HG02588 (cell line): Measurements from ENCODE around the gene MORF4L1.
A peak's percentile ranks its signal among the peaks of the same experiment; 100 is the strongest.
"Not testable (repeated sequence)": the region's sequence is repeated elsewhere in the genome, so short reads cannot be mapped to it uniquely, and the experiment has no call there.

ENCODE experiments used
- ATAC-seq: cut with Tn5 transposase; IDR thresholded peaks from one replicate; pipeline ENCODE4 v1.9.1; 2021; ENCODE audit warnings: mild to moderate bottlenecking, moderate library complexity; ENCODE audit not compliant: unreplicated experiment

The MORF4L1 gene

GRCh38 chr15:78872155-78872971 lies at the start of gene MORF4L1:
Gene MORF4L1, plus strand, starts transcription at chr15:78872890. Its CDS starts 128 bp downstream, at chr15:78873018.
- ATAC-seq: peak; percentile 72

- no peak for ATAC-seq
Measured at GRCh38 chr15:78828920-78829319, 43.8 kb upstream of the MORF4L1 start.

GRCh38 chr15:78830514-78831228 lies 42.0 kb upstream of the MORF4L1 start:
- no peak for ATAC-seq

GRCh38 chr15:78831229-78832207 lies 41.2 kb upstream of the MORF4L1 start:
- no peak for ATAC-seq

- no peak for ATAC-seq
Measured at GRCh38 chr15:78836333-78836732, 36.4 kb upstream of the MORF4L1 start.

GRCh38 chr15:78837131-78837530 lies 35.6 kb upstream of the MORF4L1 start:
- no peak for ATAC-seq

GRCh38 chr15:78837543-78837942 lies 35.1 kb upstream of the MORF4L1 start:
- ATAC-seq: no peak

- ATAC-seq: no peak
Measured at GRCh38 chr15:78838489-78838888, 34.2 kb upstream of the MORF4L1 start.

- not testable (repeated sequence) for ATAC-seq
Measured at GRCh38 chr15:78839151-78839550, 33.5 kb upstream of the MORF4L1 start.

- no peak for ATAC-seq
Measured at GRCh38 chr15:78840661-78841375, 31.9 kb upstream of the MORF4L1 start.

- ATAC-seq: no peak
Measured at GRCh38 chr15:78841376-78841706, 31.3 kb upstream of the MORF4L1 start.

- ATAC-seq: no peak
Measured at GRCh38 chr15:78841891-78842290, 30.8 kb upstream of the MORF4L1 start.

- no peak for ATAC-seq
Measured at GRCh38 chr15:78842519-78842918, 30.2 kb upstream of the MORF4L1 start.

- not testable (repeated sequence) for ATAC-seq
Measured at GRCh38 chr15:78846906-78847305, 25.8 kb upstream of the MORF4L1 start.

GRCh38 chr15:78847387-78847906 lies 25.2 kb upstream of the MORF4L1 start:
- not testable (repeated sequence) for ATAC-seq

- ATAC-seq: no peak
Measured at GRCh38 chr15:78850352-78850751, 22.3 kb upstream of the MORF4L1 start.

GRCh38 chr15:78850941-78851755 lies 21.5 kb upstream of the MORF4L1 start:
- ATAC-seq: no peak

GRCh38 chr15:78853500-78853899 lies 19.2 kb upstream of the MORF4L1 start:
- no peak for ATAC-seq

- no peak for ATAC-seq
Measured at GRCh38 chr15:78854833-78855372, 17.8 kb upstream of the MORF4L1 start.
